Fibroblast of skin of left quadriceps (primary cell): ENCODE results near the gene ABCA13.

Experiments
- DNase-seq, 2 experiments: peaks; one replicate each; pipeline ENCODE4 v3.0.0-alpha.2; 2013; ENCODE audit warnings: low read depth in 2 of 2

The ABCA13 gene

GRCh38 chr7:48638041-48638440, 466.8 kb downstream of the ABCA13 start:
- no peak for DNase-seq

DNA sequence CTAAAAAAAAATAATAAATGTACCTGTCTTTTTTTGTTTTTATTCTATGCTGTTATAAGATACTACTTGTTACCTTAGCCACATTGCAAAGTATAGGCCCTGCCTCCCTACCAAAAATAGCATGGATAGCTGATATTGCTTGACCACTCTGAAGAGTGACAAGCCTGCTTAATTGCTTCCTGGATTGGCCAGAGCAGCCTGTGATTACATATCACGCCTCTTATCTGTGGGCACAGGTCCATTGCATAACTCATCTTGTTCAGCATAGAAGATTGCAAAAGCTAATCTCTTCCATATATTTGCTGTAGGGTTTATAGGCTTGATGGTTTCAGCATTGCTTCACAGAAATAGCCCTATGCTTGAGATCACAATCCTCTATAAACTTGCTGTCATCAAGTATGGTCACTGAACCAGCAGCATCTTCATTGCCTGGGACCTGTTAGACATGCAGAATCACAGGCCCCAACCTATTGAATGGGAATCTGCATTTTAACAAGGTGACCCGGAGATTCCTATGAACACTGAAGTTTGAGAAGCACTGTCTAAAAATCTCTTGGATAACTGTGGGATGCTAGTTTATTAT, 472.3 kb downstream of the ABCA13 start:
- DNase-seq, result no peak

GRCh38 chr7:48658138-48658537, 486.9 kb downstream of the ABCA13 start:
- no peak for DNase-seq

- no peak for DNase-seq
Observed at GRCh38 chr7:48660306-48660870, 489.1 kb downstream of the ABCA13 start.

GRCh38 chr7:48664241-48664640, 493.0 kb downstream of the ABCA13 start:
- DNase-seq, result no peak

DNA sequence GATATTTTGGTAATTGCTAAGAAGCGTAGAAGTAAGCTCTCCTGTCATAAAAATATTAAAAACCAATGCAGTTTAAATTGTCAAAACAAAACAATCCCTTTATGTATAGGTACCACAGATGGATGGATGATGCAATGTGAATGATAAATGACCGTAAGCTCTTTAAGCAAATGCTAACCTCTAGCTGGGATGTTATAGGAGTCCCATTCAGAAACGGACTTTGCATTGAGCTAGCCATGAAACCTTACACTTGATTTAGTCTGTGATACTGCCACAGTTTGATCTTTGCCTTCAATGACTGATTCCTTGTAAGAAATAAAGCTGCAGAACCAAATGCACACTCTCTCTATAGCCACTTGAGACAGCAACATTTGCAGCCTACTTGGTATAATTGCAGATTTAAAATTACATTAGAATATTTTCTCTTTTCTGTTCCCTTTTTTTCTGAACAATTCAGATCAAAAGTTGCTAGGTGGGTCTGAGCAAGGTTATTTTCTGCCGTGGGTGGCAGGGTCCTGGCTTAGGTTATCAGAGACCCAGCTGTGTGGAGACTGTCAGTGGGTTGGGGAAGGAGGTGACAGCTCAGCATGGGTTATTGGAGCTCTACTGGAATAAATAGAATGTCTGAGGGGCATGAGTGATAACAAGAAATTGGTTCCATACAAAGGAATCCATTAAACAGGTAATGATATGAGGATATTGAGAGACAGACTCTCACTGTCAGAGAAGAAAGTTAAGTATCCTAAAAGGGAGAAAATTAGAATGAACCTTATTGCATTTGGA, 494.3 kb downstream of the ABCA13 start:
- no peak for DNase-seq

DNA sequence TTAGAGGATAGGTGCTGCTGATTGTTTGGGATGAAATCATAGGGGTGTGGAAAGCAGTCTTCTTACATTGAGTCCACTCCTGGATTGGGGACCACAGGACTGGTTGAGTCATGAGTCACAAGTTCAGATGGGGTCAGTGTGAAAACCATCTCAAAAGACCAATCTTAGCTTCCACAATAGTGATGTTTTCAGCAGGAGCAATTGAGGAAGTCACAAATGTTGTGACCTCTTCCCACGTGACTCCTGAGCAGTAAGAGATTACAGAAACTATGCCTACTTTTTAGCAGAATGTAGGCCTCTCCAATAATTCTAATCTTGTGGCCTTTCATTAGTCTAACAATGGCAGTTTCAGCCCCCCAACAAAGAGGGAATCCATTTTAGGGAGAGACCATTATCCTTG, 496.1 kb downstream of the ABCA13 start:
- DNase-seq, result no peak

GRCh38 chr7:48671656-48672055, 500.4 kb downstream of the ABCA13 start:
- no peak for DNase-seq

DNA sequence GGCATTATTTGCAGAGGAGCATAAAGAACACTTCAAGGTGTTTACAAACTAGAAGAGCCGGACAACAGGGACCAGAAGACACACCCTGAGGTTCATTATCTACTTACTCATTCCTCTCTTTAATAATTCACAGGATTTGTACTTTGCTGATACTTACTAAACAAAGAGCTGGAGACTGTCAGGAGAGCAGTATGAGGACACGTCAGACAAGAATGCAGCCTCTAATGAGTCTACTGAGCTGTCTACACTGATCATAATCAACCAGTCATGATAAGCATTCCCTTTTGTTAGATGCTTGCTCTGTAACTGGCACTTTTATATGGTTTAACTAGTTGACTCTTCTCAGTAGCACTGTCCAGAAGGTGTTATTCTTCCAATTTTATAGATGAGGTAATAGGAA, 509.7 kb downstream of the ABCA13 start:
- DNase-seq, result no peak

- no peak for DNase-seq
Observed at GRCh38 chr7:48691788-48692187, 520.5 kb downstream of the ABCA13 start.
